Glutamatergic neuron (in vitro differentiated cells): Measurements from ENCODE around the gene OLA1. TPM values are rescaled to one million over a fixed set of nuclear protein-coding genes. Genes with fewer than 3 reads are reported as not detected.

Experiments
- DNase-seq: peaks from one replicate; pipeline ENCODE4 v3.0.0; 2022
- H3K27ac Mint-ChIP-seq: one replicate; pipeline ENCODE4 v1.8.0; 2020; ENCODE audit warnings: mild to moderate bottlenecking, mixed read lengths, inconsistent platforms; ENCODE audit not compliant: unreplicated experiment
- H3K27me3 Mint-ChIP-seq: one replicate; pipeline ENCODE4 v1.8.0; 2020; ENCODE audit warnings: mild to moderate bottlenecking, moderate library complexity, mixed read lengths, inconsistent platforms; ENCODE audit not compliant: unreplicated experiment
- H3K36me3 Mint-ChIP-seq: one replicate; pipeline ENCODE4 v1.8.0; 2020; ENCODE audit warnings: mild to moderate bottlenecking, mixed read lengths, inconsistent platforms; ENCODE audit not compliant: unreplicated experiment
- H3K4me1 Mint-ChIP-seq: one replicate; pipeline ENCODE4 v1.8.0; 2020; ENCODE audit warnings: mild to moderate bottlenecking, low read depth, mixed read lengths, inconsistent platforms; ENCODE audit not compliant: unreplicated experiment
- H3K4me3 Mint-ChIP-seq: one replicate; pipeline ENCODE4 v1.8.0; 2020; ENCODE audit warnings: mild to moderate bottlenecking, mixed read lengths, inconsistent platforms; ENCODE audit not compliant: unreplicated experiment
- H3K9me3 Mint-ChIP-seq: one replicate; pipeline ENCODE4 v1.8.0; 2020; ENCODE audit warnings: mild to moderate bottlenecking, moderate library complexity, mixed read lengths, inconsistent platforms; ENCODE audit not compliant: unreplicated experiment
- total RNA-seq: library from RNA; stranded (reverse); fragmentation: NEBNext Ultra II Directional; extraction: Animal tissue kit (Norgen Biotek cat#: 25700); gene quantifications from one replicate; pipeline ENCODE4 v1.2.1, GENCODE V29; 2021; ENCODE audit not compliant: unreplicated experiment
- TF ChIP-seq, protein P1 (sequence below): fragments of 200-600 bp; sonication (generic); IDR thresholded peaks from one replicate; pipeline ENCODE4 v1.5.0; 2021; ENCODE audit not compliant: partially characterized antibody, unreplicated experiment

OLA1 gene
- total RNA-seq, 1 donor from 2014 or later, result 96.2 TPM

DNA sequence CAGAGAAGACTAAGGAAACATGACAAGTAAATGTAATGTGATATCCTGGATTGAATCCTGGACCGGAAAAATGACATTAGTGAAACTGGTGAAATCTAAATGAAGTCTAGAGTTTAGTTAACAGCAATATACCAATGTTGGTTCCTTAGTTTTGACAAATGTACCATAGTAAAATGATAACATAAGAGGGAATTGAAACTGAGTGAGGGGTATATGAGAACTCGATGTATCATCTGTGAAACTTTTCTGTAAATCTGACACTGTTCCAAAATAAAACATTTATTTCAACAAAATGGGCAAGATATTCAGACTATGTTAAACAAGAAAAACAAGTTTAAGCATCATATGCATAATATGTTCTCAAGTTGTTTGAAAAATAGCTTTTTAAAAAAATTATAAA lies 63.8 kb downstream of the OLA1 start:
- H3K27ac Mint-ChIP-seq, result no peak overlapping the region
- TF ChIP-seq, protein P1, sequence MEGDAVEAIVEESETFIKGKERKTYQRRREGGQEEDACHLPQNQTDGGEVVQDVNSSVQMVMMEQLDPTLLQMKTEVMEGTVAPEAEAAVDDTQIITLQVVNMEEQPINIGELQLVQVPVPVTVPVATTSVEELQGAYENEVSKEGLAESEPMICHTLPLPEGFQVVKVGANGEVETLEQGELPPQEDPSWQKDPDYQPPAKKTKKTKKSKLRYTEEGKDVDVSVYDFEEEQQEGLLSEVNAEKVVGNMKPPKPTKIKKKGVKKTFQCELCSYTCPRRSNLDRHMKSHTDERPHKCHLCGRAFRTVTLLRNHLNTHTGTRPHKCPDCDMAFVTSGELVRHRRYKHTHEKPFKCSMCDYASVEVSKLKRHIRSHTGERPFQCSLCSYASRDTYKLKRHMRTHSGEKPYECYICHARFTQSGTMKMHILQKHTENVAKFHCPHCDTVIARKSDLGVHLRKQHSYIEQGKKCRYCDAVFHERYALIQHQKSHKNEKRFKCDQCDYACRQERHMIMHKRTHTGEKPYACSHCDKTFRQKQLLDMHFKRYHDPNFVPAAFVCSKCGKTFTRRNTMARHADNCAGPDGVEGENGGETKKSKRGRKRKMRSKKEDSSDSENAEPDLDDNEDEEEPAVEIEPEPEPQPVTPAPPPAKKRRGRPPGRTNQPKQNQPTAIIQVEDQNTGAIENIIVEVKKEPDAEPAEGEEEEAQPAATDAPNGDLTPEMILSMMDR, result no peak
- H3K27me3 Mint-ChIP-seq, result no peaks in the 10 kb centered on the region
- no peaks in the 10 kb centered on the region for H3K9me3 Mint-ChIP-seq
- DNase-seq, result no peak
- no peaks in the 10 kb centered on the region for H3K36me3 Mint-ChIP-seq
- H3K4me1 Mint-ChIP-seq, result no peaks in the 10 kb centered on the region
- no peak overlapping the region for H3K4me3 Mint-ChIP-seq

DNA sequence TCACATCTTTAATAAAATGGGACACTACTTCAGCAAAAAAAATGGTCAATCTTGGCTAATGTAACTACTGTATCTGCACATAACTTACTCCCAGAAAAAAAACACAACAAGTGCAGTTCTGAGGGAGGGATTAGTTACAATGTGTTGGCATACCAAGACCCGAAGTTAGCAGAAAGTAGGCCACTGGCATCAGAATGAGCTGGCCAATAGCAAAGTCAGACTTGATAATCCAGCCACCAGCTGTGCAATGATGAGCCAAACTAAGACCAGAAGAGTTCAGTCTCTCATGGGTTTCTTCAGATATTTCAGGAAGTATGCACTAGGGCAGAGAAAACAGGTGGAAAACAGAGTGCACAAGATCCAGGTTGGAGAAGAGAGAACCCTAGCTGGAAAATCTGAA lies 65.3 kb downstream of the OLA1 start:
- no peak overlapping the region for H3K27ac Mint-ChIP-seq

DNA sequence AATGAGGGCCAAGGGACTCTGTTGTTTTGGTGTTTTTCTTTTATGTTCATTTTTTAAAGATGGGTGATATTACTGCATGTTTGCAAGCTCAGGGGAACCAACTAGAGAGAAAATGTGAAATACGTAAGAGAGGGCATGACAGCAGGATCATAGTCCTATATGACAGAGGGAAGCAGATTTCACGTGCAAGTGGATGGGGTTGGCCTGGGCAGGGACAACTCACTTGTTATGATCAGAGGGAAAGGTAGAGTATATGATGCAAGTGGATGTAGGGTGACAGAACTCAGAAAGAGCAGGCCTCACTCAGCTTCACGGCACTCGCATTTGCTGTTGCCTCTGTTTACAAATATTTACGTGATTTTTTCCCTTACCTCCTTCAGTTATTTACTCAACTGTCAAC lies 67.0 kb downstream of the OLA1 start:
- TF ChIP-seq, protein P1, result no peak
- no peak overlapping the region for H3K4me3 Mint-ChIP-seq
- H3K27me3 Mint-ChIP-seq, result no peaks in the 10 kb centered on the region
- no peaks in the 10 kb centered on the region for H3K9me3 Mint-ChIP-seq
- DNase-seq, result no peak
- H3K36me3 Mint-ChIP-seq, result no peaks in the 10 kb centered on the region
- no peak overlapping the region for H3K27ac Mint-ChIP-seq
- H3K4me1 Mint-ChIP-seq, result no peaks in the 10 kb centered on the region

More for the DNA sequence above, 65.3 kb downstream of the OLA1 start:
- no peaks in the 10 kb centered on the region for H3K4me1 Mint-ChIP-seq
- no peak for DNase-seq
- H3K27me3 Mint-ChIP-seq, result no peaks in the 10 kb centered on the region
- H3K9me3 Mint-ChIP-seq, result no peaks in the 10 kb centered on the region
- H3K36me3 Mint-ChIP-seq, result no peaks in the 10 kb centered on the region
- TF ChIP-seq, protein P1, result no peak
- H3K4me3 Mint-ChIP-seq, result no peak overlapping the region

DNA sequence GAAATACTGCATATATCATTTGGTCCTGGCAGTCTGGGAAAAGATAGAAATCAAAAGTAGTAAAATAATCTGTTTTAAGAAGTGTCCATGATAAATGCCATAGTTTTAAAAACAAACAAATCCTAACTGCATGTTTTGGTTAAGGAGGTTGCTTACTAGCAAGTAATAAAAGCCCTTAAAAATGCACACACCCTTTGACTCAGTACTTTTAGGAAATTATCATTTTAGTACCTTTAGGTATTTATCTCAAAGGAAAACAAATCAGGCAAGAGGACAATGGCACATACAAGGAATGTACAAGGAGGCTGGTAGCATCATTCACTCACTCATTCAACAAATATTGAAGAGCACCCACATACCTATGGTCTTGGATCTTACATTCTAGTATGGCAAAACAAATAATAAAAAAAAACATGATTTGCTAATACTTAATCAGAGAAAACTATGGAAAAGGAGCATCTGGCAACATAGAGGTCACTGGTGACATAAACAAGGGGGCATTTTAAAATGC lies 67.6 kb downstream of the OLA1 start:
- Mint-ChIP-seq H3K9me3 (no peaks in the 10 kb centered on the region), H3K36me3 (no peaks in the 10 kb centered on the region), H3K4me1 (no peaks in the 10 kb centered on the region), H3K27me3 (no peaks in the 10 kb centered on the region), H3K4me3 (no peak overlapping the region), H3K27ac (no peak overlapping the region)
- no peak for DNase-seq
- TF ChIP-seq, protein P1, result no peak

DNA sequence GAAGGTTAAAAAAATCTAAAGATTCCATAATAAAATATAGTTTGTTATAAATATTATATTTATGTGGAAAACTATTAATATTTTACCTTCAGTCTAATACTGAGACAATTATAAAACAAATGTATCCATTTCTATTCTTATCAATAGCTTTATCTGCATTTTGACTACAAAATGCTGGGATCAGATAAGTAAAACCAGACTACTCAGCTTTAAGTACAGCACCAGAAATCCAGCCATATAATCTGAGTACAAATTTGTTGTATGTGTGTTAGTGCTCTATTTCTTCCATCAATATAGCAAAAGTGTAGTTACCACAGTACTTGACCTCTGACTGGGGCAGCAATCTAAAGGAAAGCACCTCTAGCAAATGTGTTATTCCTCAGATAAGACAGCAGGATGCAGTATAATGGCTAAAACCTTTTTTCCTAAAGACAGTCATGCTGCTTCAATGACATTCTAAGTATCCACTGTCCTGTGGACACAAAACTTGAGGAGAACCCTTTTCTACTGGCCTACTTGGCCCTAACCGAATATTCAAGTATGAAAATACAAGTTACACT lies 68.1 kb downstream of the OLA1 start:
- Mint-ChIP-seq H3K27me3 (no peaks in the 10 kb centered on the region), H3K27ac (no peak overlapping the region), H3K4me1 (no peaks in the 10 kb centered on the region), H3K9me3 (no peaks in the 10 kb centered on the region), H3K4me3 (no peak overlapping the region), H3K36me3 (peaks cover under 1% of the 10 kb centered on the region)
- TF ChIP-seq, protein P1, result no peak
- DNase-seq, result no peak
